GM21515 (cell line): ENCODE measurements around the gene TSC22D3.
"Not testable (repeated sequence)": the region's sequence is repeated elsewhere in the genome, so short reads cannot be mapped to it uniquely, and the experiment has no call there.

Source experiments
- ATAC-seq: cut with Tn5 transposase; IDR thresholded peaks from one replicate; pipeline ENCODE4 v1.9.1; 2021; ENCODE audit not compliant: unreplicated experiment

Gene TSC22D3

GRCh38 chrX:107775734-107776511, at the start of gene TSC22D3:
TSS of gene TSC22D3 (minus strand) at chrX:107775787. CDS start at chrX:107775419, 368 bp downstream.
- ATAC-seq: peak; percentile 89

DNA sequence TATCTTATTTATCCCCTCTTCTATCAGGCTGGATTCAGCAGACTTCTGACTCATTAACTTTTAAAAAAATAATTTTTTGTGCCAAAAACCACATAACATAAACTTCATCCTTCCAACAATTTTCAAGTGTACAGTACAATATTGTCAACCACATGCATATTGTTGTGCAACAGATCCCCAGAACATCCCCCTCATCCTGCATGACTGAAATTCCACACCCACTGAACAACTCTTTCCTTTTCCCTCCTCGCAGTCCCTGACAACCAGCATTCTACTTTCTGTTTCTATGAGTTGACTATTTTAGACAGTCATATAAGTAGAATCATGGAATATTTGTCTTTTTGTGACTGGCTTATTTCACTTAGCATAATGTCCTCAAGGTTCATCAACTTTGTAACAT, 47.9 kb upstream of the TSC22D3 start:
- no peak for ATAC-seq

- ATAC-seq: no peak
Observed at GRCh38 chrX:107823042-107823441, 47.5 kb upstream of the TSC22D3 start.

DNA sequence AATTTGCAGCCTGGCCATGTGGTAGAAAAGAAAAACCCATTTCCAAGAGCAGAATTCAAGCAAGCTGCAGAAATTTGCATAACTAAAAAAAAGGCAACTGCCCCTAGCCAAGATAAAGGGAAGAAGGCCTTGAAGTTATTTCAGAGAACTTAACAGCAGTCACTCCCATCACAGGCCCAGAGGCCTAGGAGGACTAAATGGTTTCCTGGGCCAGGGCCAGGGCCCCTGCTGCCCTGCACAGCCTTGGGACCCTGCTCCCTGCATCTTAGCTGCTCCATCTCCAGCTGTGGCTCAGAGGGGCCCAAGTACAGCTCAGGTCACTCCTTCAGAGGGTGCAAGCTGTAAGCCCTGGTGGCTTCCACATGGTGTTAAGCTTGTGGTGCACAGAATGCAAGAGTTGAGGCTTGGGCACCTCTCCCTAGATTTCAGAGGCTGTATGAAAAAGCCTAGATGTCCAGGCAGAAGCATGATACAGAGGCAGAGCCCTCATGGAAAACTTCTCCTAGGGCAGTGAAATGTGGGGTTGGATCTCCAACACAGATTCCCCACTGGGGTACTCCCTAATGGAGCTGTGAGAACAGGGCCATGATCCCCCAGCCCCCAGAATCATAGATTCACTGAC, 43.4 kb upstream of the TSC22D3 start:
- ATAC-seq: no peak

DNA sequence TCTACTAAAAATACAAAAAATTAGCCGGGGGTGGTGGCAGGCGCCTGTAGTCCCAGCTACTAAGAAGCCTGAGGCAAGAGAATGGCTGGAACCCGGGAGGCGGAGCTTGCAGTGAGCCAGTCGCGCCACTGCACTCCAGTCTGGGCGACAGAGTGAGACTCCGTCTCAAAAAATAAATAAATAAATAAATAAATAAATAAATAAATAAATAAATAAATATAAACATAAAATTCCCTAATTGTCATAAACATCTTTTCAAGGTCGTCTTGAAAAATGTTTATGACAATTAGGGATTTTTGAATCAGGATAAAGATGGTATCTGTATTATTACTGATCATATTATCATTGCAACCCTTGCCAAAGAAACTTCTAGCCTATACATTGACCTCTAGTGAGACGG, 34.5 kb upstream of the TSC22D3 start:
- not testable (repeated sequence) for ATAC-seq

DNA sequence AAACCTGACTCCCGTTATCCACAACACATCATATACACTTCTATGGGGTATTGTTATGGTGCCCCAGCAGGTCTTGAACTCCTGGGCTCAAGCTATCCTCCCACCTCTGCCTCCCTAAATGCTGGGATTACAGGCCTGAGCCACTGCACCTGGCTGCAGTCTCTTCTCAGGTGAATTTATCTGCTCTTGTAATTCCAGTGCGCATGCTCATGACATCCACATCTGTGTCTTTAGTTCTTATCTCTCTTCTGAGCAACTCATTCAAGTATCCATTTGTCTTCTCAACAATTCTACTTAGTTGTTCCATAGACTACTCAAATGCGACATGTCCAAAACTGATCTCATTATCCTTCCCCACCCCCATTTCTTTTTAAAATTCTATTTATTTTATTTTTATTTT, 29.6 kb upstream of the TSC22D3 start:
- ATAC-seq: no peak

- no peak for ATAC-seq
Observed at GRCh38 chrX:107804427-107804826, 28.8 kb upstream of the TSC22D3 start.

DNA sequence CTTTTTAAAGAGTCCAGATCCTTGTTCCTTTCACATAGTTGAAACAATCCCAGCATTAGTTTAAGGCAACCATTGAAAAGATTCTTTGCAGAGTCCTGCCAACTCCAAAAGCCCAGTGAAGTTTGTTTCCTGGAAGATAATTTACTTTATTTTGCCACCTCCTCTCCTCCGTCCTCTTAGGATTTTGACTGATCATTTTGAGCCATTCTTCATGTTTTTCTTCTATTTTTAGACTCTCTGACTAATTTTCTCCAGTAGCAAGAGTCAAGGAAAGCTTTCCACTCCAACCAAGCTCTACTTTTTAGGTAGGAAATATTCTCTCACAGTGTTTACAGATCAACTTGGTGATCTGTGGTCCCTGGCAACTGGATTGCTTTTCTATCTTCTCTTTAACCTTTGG, 12.2 kb upstream of the TSC22D3 start:
- ATAC-seq: no peak

DNA sequence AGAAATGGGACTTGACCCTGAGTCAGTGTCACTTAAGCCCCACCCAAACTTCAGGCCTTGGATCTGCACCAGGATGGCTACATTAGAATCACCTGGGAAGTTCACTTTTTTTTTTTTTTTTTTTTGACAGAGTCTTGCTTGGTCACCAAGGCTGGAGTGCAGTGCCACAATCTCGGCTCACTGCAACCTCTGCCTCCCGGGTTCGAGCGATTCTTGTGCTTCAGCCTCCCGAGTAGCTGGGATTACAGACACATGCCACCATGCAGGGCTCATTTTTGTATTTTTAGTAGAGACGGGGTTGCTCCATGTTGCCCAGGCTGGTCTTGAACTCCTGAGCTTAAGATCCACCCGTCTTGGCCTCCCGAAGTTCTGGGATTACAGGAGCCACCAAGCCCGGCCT, 4.9 kb upstream of the TSC22D3 start:
- ATAC-seq: no peak

DNA sequence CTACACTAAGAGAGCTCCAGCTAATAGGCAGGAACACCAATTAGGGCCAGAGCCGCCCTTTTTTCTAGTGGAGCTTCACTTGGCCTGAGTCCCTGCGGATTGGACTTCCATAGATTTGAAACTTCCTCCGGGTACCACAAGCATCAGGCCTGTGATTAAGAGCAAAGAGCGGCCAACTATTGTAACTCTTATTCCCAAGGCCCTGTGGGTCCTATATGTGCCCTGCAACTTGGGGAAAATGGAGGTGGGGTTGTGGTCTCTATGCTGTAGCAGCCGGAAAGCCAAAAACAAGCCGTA, 1.9 kb upstream of the TSC22D3 start, which contains the start of gene NCBP2L:
Gene NCBP2L, plus strand, starts transcription at position 198 of the 297 bp plus-strand sequence. CDS start 16,488 bp downstream, outside the sequence.
- ATAC-seq: no peak

DNA sequence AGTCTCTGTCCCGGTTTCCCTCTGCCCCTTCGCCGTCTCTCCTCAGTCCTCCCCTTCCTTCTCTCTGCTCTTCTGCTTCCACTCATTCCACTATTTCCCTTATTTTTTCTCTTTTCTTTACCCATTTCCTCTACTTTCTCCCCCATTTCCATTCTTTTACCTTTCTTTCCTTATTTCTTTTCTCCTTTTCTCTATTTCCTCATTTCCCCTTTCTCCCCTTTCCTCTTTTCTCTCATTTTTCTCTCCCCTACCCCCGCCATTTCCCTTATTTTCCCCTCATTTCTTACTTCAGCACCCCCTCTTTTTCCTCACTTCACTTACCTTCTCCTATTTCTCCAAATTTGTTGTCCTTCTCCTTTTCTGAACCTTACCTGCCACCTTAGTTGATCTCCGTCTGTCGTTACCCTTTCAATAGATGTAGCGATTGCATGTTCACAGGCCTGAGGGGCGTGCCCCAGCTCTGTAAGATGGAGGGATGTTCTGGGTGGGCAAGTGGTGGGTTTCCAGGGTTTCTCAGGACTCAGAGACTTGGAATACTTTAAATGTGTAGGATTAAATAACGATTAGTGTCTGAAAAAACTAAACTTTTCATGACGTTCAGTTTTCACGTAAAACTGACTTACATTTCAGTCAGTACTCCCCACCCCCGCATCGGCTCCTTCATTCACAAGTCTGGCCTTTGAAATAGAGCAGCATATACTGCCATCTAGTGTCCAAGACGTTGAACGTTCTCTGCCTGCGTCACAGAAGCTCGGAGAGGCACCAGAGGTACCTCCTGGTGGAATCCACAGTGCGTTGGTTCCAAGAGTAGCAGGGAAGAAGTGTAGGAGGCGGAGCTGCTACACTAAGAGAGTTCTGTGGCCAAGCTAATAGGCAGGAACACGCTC, 1.3 kb upstream of the TSC22D3 start:
- peak; percentile 79 for ATAC-seq

GRCh38 chrX:107775000-107775733, 420 bp downstream of the TSC22D3 start:
- peak; percentile 31 for ATAC-seq

DNA sequence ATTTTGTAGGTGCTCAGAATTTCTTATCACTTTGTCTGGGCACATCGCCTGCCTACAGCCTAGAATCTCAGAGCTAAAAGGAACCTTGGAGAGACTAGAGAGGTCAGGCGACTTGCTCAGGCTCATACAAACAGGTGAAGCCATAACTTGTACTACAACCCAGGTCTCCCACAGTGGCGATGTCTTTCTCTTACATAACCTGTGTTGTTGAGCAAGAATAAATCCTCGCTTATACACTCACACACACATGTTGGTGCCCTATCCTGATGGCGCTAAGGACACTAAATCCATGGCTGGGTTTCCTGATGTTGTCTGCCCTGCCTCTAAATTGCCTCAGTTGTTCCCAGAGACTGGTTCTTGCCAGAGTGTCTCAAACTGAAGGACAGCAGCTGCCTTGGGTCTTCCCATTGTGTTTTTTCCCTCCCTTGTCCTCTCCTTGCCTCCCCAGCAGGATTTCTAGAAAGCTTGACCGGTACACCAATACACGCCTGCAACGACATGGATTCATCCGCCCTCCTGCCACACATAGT, 1.6 kb downstream of the TSC22D3 start:
- ATAC-seq: no peak

DNA sequence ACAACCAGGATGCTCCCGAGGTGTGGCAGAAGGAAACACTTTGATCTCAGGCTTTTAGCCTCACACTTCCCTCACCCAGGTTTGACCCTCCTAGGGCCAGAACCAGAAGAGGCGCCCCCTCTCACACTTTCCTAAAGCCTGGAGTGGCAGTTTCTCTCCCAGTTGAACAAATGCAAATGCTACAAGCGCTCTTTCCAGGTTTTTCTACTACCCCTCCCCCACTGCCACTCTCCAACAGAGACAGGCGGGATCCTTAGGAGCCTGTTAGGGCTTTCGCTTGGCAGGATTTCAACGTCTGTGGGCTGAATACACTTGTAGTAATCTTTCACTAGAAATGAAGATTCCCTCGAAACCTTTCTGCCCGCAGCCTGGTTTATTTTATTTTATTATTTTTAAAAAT, 2.4 kb downstream of the TSC22D3 start:
- no peak for ATAC-seq

DNA sequence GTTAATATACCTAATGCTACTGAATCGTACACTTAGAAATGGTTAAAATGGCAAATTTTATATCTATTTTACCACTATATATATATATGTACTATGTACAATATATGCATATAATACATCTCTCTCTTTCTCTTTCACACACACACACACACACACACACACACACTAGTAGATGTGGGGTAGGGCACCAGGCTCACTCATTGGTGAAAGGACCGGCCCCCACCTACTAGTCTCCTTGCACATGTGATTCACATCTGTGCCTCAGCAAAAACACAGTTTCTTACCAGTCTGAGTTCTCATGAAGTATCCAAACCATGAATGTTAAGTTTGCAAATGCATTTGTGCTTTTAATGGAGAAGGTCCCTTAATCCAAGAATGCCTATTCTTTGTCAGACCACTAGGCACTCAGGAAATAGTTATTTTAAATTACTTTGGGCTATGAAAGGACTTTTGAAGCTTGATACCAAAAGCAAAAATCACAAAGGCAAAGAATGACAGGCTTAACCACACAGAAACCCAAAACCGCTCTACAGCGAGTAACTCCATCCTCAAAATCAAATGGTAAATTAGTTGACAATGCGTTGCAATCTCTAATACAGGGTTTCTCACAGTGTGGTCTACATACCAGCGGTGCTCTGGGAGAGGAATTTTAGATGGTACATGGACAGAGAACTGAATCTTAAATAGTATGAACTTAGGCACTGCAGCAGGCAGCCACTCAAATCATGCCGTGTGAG, 5.8 kb downstream of the TSC22D3 start:
- ATAC-seq: no peak

GRCh38 chrX:107768051-107768450, 7.5 kb downstream of the TSC22D3 start:
- ATAC-seq: no peak

DNA sequence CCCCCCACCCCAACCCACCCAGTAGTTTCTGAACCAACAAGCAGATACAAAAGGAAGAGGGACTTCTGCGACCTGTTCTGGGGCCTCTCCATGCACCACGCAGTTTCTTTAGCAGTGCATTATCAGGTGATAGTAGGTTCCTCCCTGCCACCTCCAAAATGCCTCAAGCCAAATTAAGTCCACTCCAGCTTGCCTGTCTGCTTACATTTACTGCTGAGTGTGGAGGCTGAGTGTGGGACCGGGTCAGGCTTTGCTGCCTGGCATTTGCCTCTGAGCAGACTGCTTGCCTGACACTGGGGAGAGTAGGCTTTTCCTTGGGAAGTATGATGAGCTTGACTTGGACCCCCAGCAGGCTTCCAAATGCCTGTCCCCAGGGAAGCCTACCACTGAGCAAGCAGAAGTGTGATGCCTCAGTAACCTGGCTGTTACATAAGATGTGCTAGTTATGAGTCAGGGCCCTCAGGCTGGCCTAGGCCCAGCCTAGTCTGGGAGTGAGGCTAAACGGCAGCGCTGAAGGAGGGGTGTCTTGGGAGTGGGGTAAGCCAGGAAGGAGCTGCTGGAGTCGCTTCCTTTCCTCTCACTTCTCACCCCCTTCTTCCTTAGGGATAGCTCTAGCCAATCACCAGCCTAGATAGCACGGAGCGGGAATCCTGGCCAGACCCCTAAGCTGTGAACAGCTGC, 9.0 kb downstream of the TSC22D3 start:
- ATAC-seq: no peak

DNA sequence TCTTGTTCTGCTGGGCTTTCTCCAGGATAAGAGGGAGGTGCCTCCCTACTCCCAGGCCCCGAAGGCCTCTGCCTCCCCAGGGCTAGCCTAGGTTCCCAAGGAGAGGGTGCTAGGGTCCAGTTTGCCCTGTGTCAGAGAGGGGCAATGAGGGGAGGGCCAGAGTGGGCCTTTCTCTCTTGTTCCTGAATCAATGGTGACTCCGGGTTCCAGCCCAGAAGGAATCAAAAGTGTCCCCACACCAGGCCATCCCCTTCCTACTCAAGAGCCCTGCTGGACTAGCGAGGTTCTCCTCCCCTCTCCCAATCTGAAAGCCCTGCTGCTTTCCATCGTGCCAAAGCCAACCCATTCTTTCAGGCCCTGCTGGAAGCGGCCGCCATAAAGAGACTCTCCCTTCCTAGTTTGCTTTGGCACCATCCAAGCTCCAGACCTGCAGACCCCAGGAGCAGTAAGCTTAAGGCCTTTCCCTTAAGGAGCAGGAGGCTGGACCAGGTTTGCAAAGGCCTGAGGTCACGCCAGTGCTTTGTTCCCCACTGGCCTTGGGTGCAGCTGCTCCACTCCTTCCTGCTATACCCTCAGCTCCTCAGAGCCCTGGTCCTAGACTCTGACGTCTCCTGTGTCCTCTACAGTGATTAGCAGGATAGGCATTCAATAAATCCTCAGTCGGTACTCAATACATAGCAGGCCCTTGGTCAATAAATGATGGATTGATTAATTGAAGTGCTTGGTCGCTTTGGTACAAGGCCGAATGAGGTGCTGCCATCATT, 10.6 kb downstream of the TSC22D3 start:
- no peak for ATAC-seq

- ATAC-seq: no peak
Observed at GRCh38 chrX:107763647-107764046, 11.9 kb downstream of the TSC22D3 start.
